ENCODE results near the gene RNF223. TPM values are rescaled to one million over a fixed set of nuclear protein-coding genes. Genes with fewer than 3 reads are reported as not detected.
A peak's percentile ranks its signal among the peaks of the same experiment; 100 is the strongest.

Gene RNF223
- polyA plus RNA-seq, 1 experiment: not detected

DNA sequence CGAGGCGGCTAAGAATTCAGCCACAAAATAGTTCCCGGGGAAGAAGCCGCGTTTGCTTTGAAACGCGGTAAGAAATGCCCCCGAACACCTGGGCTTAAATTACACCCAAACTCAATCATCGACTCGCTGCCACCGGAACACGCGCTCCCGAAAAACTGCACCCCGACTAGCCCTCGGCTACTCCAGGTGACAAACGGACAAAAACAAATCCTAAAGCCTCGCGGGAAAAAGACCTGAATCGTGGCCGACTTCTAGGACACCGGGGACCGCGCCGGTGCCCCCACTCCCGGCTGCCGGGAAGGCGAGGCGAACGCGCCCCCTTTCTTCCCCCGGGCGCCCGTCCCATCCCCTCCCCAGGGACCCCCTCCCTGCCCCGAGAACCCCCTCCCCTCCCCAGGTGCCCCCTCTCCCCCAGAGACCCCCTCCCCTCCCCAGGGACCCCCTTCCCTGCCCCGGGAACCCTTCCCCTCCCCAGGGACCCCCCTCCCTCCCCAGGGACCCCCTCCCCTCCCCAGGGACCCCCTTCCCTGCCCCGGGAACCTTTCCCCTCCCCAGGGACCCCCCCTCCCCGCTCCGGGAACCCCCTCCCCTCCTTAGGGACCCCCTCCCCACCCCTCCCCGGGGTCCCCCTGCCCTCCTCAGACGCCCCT is 41.2 kb upstream of the RNF223 start:
- Histone ChIP-seq H3K4me3 (ENCODE audit: low read depth, low read length) (peak overlapping the region; percentile 71), H3K27me3 (ENCODE audit: control insufficient read depth, insufficient read depth, low read length) (peaks cover 16% of the 10 kb centered on the region), H3K9me3 (ENCODE audit: control insufficient read depth, insufficient read depth, low read length) (peaks cover 23% of the 10 kb centered on the region), H3K27ac (ENCODE audit: low read depth, low read length) (no peak overlapping the region)
- TF ChIP-seq, protein P1, sequence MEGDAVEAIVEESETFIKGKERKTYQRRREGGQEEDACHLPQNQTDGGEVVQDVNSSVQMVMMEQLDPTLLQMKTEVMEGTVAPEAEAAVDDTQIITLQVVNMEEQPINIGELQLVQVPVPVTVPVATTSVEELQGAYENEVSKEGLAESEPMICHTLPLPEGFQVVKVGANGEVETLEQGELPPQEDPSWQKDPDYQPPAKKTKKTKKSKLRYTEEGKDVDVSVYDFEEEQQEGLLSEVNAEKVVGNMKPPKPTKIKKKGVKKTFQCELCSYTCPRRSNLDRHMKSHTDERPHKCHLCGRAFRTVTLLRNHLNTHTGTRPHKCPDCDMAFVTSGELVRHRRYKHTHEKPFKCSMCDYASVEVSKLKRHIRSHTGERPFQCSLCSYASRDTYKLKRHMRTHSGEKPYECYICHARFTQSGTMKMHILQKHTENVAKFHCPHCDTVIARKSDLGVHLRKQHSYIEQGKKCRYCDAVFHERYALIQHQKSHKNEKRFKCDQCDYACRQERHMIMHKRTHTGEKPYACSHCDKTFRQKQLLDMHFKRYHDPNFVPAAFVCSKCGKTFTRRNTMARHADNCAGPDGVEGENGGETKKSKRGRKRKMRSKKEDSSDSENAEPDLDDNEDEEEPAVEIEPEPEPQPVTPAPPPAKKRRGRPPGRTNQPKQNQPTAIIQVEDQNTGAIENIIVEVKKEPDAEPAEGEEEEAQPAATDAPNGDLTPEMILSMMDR (IDR thresholded peaks at IDR 0.05; ENCODE audit: low read depth, low read length): no peak
- POLR2A ChIA-PET: interaction anchor here (1.0 kb wide), 1 partner anchor 36 kb away, joined by 3 read pairs; no protein-coding TSS in a partner anchor
- DNase-seq (ENCODE audit: low read depth, low spot score): no peak
- CTCF ChIA-PET: no interaction called here

DNA sequence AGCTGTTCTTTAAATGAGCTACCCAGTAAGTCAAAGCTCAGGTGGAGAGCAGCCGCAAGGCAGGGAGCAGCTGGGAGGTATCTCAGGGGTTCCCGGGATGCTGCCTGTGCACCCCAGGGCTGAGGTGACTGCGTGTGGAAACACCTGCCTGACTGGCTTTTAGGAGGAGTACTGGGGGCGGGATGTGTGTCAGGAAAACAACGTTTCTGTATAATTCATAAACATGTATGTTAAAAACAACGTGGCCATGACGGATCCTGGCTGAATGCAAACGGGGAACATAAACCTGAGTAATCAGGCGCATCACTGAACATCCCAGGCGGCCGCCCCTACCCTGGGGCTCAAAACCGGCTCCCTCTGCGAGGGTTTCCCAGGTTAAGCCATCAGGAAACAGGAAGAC is 40.3 kb upstream of the RNF223 start:
- H3K4me3 ChIP-seq (ENCODE audit: low read depth, low read length): no peak overlapping the region
- TF ChIP-seq, protein P1 (IDR thresholded peaks at IDR 0.05; ENCODE audit: low read depth, low read length): no peak
- H3K9me3 ChIP-seq (ENCODE audit: control insufficient read depth, insufficient read depth, low read length): peaks cover 23% of the 10 kb centered on the region
- POLR2A ChIA-PET: no interaction called here
- DNase-seq (ENCODE audit: low read depth, low spot score): no peak
- peaks cover 15% of the 10 kb centered on the region for H3K27me3 ChIP-seq (ENCODE audit: control insufficient read depth, insufficient read depth, low read length)
- CTCF ChIA-PET: no interaction called here
- H3K27ac ChIP-seq (ENCODE audit: low read depth, low read length): no peak overlapping the region

DNA sequence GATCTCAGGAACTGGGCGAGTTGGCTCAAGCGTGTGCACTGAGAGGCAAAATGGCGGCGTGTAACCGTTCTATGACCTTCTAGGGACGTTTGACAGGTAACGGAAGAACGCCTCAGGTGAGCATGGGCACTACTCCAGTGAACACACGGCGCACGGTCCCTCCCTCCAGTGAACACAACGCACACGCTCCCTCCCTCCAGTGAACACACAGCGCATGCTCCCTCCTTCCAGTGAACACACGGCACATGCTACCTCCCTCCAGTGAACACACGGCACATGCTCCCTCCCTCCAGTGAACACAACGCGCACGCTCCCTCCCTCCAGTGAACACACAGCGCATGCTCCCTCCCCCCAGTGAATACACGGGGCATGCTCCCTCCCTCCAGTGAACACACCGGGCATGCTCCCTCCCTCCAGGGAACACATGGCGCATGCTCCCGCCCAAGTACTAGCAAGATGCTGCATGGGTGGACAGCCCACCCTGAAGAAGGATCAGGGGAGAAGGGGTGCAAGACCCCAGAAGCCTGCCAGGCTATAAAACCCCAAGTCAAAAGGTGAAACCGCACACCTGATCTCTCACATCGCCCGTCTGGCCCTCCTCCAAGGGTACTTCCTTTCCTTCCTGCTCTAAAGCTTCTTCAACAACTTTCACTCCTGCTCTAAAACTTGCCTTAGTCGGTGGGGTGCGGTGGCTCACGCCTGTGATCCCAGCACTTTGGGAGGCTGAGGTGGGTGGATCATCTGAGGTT is 38.3 kb upstream of the RNF223 start:
- no peaks in the 10 kb centered on the region for H3K27me3 ChIP-seq (ENCODE audit: control insufficient read depth, insufficient read depth, low read length)
- TF ChIP-seq, protein P1 (IDR thresholded peaks at IDR 0.05; ENCODE audit: low read depth, low read length): no peak
- DNase-seq (ENCODE audit: low read depth, low spot score): no peak
- H3K9me3 ChIP-seq (ENCODE audit: control insufficient read depth, insufficient read depth, low read length): peaks cover 23% of the 10 kb centered on the region
- ChIA-PET CTCF (no interaction called here), POLR2A (no interaction called here)
- no peak overlapping the region for H3K4me3 ChIP-seq (ENCODE audit: low read depth, low read length)
- no peak overlapping the region for H3K27ac ChIP-seq (ENCODE audit: low read depth, low read length)

DNA sequence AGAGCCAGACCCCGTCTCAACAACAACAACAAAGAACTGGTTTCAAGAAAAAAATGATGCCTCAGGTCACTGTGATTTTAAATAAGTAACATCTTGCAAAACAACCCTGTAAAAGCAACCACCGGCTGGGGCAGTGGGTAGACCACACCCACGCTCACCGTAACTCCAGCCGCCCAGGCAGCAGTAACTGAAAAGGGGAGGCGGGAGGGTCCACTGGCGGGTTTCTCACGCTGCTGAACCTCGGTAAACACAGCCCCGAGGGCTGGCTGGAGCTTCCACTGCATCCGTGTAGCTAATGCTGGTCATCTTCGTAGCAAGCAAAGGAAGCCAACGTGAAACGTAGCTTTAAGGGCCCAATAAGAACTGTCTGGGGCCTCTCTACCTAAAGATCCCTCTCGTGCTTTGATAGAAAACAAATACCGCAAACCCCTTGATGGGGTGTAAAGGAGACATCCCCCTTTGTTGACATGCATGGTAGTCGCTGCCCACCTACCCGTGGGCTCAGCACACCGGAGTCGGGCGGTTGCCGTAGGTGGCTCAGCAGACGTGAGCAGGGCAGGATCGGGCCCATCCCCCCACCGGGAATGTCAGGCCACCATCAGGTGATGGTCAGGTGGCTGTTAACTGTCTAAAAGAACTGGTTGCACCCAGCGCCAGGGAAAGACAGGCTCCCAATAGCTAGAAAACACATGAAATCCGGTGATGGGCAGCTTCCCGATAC is 37.6 kb upstream of the RNF223 start:
- H3K27ac ChIP-seq (ENCODE audit: low read depth, low read length): no peak overlapping the region
- no peaks in the 10 kb centered on the region for H3K27me3 ChIP-seq (ENCODE audit: control insufficient read depth, insufficient read depth, low read length)
- DNase-seq (ENCODE audit: low read depth, low spot score): no peak
- TF ChIP-seq, protein P1 (IDR thresholded peaks at IDR 0.05; ENCODE audit: low read depth, low read length): no peak
- H3K4me3 ChIP-seq (ENCODE audit: low read depth, low read length): no peak overlapping the region
- peaks cover 27% of the 10 kb centered on the region for H3K9me3 ChIP-seq (ENCODE audit: control insufficient read depth, insufficient read depth, low read length)
- POLR2A ChIA-PET: no interaction called here
- CTCF ChIA-PET: no interaction called here

DNA sequence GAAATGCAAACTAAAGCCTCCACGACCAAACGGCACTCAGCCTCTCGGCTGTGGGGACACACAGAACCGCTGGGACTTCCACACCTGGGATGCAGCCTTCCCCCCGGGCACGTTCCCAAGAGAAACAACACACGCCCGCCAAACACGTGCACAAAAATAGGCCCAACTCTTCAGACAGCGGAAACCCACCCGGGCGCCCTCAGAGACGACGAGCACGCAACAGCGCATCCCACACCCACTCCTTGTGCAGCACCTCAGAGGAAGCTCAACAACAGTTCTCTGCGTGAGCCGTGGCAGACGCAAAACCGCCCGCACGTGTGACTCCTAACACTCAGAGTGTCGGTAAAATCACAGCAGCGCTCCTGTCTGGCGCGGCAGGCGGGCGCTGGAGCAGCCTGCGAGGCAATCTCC is 36.5 kb upstream of the RNF223 start:
- Histone ChIP-seq H3K4me3 (ENCODE audit: low read depth, low read length) (no peak overlapping the region), H3K9me3 (ENCODE audit: control insufficient read depth, insufficient read depth, low read length) (peaks cover 30% of the 10 kb centered on the region), H3K27ac (ENCODE audit: low read depth, low read length) (no peak overlapping the region), H3K27me3 (ENCODE audit: control insufficient read depth, insufficient read depth, low read length) (no peaks in the 10 kb centered on the region)
- no peak for DNase-seq (ENCODE audit: low read depth, low spot score)
- TF ChIP-seq, protein P1 (IDR thresholded peaks at IDR 0.05; ENCODE audit: low read depth, low read length): no peak
- POLR2A ChIA-PET: no interaction called here
- CTCF ChIA-PET: interaction anchor here (0.9 kb wide), 1 partner anchor 127 kb away, joined by 3 read pairs; no protein-coding TSS in a partner anchor
